NCI-H446 (cell line): Measurements from ENCODE around the gene FETUB.
"Not testable (repeated sequence)": the region's sequence is repeated elsewhere in the genome, so short reads cannot be mapped to it uniquely, and the experiment has no call there.

Experiments used
- DNase-seq, 2 experiments: peaks; one replicate each; lab custom pipeline; 2025; lab: John Stamatoyannopoulos, UW

FETUB gene

DNA sequence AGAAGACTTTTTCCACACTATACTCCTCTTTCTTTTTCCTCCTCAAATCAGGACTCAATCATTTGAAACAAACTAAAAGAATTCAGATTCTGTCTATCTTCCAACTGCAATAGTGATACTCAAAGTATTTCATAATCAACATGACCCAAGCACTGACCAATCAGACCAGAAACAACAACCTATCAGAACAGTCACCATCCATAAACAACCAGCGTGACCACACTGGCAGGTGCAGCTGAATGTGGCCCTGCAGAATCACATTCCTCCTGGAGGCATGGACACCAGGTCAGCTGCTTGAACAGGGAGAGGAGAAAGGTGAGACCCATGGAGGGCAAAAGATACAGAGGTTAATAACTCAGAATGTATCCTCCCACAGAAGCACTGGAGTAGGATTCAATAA is 39.0 kb downstream of the FETUB start:
- DNase-seq, result no peak

- no peak for DNase-seq
These were observed 40.7 kb downstream of the FETUB start for GRCh38 chr3:186680869-186681268.

- DNase-seq, result no peak
These were observed 42.6 kb downstream of the FETUB start for GRCh38 chr3:186682812-186683211.

GRCh38 chr3:186683979-186684378 is 43.8 kb downstream of the FETUB start:
- no peak for DNase-seq

GRCh38 chr3:186686475-186686874 is 46.3 kb downstream of the FETUB start:
- DNase-seq, result not testable (repeated sequence)

- DNase-seq, result no peak
These were observed 47.0 kb downstream of the FETUB start for GRCh38 chr3:186687120-186687651.

GRCh38 chr3:186690304-186690703 is 50.1 kb downstream of the FETUB start:
- DNase-seq, result not testable (repeated sequence)

DNA sequence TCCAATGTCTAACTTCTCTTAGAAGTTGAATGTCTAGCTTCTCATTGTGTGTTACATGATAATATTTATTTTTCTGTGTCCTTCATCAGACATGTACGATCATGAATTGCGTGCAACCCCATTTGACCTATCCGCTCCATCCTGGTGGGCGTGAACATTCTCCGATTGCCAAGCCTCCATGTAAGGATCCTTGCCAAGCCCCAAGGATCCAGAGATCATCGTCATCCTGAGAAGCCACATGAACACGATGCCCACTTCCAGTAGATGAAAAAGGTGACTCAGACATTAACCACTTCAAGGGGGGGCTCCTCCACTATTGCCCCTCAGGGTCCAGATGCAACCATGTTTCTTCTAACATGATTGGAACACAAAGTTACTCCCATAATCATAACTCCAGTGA is 51.5 kb downstream of the FETUB start:
- DNase-seq, result no peak

DNA sequence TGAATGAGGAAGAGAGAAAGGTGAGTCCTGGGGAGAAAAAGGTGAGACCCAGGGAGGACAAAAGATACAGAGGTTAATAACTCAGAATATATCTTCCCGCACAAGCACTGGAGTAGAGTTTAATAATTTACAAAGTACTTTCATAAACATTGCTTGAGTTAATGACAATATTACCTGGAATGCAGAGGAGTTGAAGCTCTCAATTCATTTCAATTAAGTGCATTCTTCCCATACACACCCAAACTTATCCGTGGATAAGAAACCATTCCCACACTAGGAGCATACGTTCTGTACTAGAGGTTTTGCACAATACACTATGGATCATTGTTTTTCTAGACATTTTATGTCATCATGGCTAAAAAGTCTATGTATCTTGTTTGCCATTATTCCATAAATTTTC is 53.6 kb downstream of the FETUB start:
- no peak for DNase-seq

GRCh38 chr3:186694288-186695032 is 54.3 kb downstream of the FETUB start:
- DNase-seq, result no peak

- DNase-seq, result no peak
These were observed 56.3 kb downstream of the FETUB start for GRCh38 chr3:186696522-186696921.

GRCh38 chr3:186697510-186697909 is 57.3 kb downstream of the FETUB start:
- no peak for DNase-seq

DNA sequence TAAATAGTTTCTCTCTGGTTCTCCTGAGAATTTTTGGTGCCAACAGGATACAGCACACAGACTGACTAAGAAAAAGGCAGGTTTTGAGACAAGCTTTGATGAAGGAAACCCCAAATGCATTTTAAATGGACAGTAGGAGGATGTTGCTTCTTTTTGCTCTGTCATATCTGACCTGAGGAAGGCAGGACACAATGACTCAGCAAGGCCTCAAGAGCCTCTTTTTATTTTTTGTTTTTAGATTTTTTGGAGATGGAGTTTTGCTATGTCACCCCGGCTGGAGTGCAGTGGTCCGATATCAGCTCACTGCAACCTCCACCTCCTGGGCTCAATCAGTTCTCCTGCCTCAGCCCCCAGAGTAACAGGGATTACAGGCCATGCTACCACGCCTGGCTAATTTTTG is 60.1 kb downstream of the FETUB start:
- DNase-seq, result no peak

- DNase-seq, result not testable (repeated sequence)
These were observed 62.3 kb downstream of the FETUB start for GRCh38 chr3:186702451-186702850.
